Thyroid gland (tissue), 4 donors: ENCODE data around the gene CHTF18.

Experiments
- POLR2A ChIP-seq, 2 donors: fragments of 450-650 bp; IDR thresholded peaks; one replicate each; pipeline ENCODE4 v1.6.1; 2017; ENCODE audit warnings: antibody characterized with exemption in 2 of 2, mild to moderate bottlenecking in 2 of 2, moderate library complexity in 1 of 2
- TF ChIP-seq, protein P1 (sequence below), 6 experiments: fragments of 200-600 bp in 3 of 6; fragments of 450-650 bp in 3 of 6; sonication (generic) in 3 of 6; IDR thresholded peaks; one replicate each; pipeline ENCODE4 v1.5.1; 2016 to 2019; ENCODE audit warnings: antibody characterized with exemption in 6 of 6, mild to moderate bottlenecking in 2 of 6, inconsistent platforms in 1 of 6, moderate library complexity in 1 of 6

DNA sequence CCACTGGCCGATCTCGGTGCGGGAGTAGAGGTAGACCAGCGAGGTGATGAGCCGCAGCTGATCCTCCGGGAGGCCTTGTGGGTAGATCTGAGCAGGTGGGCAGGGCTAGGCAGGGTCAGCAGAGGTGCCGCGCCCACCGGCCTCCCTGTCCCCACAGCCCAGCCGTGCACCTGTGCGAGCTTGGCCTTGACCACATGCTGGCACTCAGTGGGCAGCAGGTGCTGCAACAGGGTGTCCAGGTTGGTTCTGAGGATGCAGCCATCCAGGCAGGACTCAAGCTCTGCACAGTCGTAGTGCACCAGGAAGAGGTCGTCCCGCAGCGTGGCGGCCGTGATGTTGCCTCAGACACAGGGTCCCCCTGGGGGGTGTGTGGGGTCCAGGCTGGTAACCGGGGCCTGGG lies 15.5 kb upstream of the CHTF18 start:
- no peak for TF ChIP-seq POLR2A (IDR thresholded peaks at IDR 0.05)
- TF ChIP-seq, protein P1, sequence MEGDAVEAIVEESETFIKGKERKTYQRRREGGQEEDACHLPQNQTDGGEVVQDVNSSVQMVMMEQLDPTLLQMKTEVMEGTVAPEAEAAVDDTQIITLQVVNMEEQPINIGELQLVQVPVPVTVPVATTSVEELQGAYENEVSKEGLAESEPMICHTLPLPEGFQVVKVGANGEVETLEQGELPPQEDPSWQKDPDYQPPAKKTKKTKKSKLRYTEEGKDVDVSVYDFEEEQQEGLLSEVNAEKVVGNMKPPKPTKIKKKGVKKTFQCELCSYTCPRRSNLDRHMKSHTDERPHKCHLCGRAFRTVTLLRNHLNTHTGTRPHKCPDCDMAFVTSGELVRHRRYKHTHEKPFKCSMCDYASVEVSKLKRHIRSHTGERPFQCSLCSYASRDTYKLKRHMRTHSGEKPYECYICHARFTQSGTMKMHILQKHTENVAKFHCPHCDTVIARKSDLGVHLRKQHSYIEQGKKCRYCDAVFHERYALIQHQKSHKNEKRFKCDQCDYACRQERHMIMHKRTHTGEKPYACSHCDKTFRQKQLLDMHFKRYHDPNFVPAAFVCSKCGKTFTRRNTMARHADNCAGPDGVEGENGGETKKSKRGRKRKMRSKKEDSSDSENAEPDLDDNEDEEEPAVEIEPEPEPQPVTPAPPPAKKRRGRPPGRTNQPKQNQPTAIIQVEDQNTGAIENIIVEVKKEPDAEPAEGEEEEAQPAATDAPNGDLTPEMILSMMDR (IDR thresholded peaks at IDR 0.05): no peak
